Caco-2 (cell line): ENCODE results near the gene CXXC4. TPM values are rescaled to one million over a fixed set of nuclear protein-coding genes. Genes with fewer than 3 reads are reported as not detected.
A peak's percentile ranks its signal among the peaks of the same experiment; 100 is the strongest.

Source experiments
- BruUV-seq: library from RNA; stranded (reverse); fragments of 400-500 nt; replicated peaks from 2 replicates; lab custom pipeline; 2021; lab: Mats Ljungman, UMichigan
- CTCF ChIA-PET: fragments of 300-600 bp; sonication (Branson Sonifier 250); formaldehyde crosslinking; loops from one replicate; lab custom pipeline; 2022; ENCODE audit warnings: antibody characterized with exemption; lab: Charles Lee
- POLR2A ChIA-PET: fragments of 300-600 bp; sonication (Branson Sonifier 250); formaldehyde crosslinking; loops from one replicate; lab custom pipeline; 2022; ENCODE audit warnings: antibody characterized with exemption; lab: Charles Lee
- DNase-seq, 2 experiments: peaks; one replicate each; pipeline versions ENCODE4 v3.0.0 to v3.0.0-alpha.2; 2020 to 2022
- H3K27me3 ChIP-seq: replicated peaks from 2 replicates; pipeline ENCODE4 v1.6.0; 2011; ENCODE audit warnings: low read length; ENCODE audit not compliant: control insufficient read depth, insufficient read depth
- H3K36me3 ChIP-seq: 2 replicates; pipeline ENCODE4 v1.5.1; 2011; ENCODE audit warnings: low read length; ENCODE audit not compliant: control insufficient read depth, insufficient read depth
- H3K4me1 ChIP-seq: fragments of 250-450 bp; sonication (Bioruptor Pico); 2 replicates; pipeline ENCODE4 v1.5.1; 2020; ENCODE audit warnings: mild to moderate bottlenecking
- H3K4me3 ChIP-seq: 2 replicates; pipeline ENCODE4 v1.5.1; 2011; ENCODE audit warnings: low read depth, mild to moderate bottlenecking, control low read depth, low read length
- H3K9me3 ChIP-seq: fragments of 250-450 bp; sonication (Bioruptor Pico); 2 replicates; pipeline ENCODE4 v1.5.1; 2020; ENCODE audit warnings: mild to moderate bottlenecking, moderate library complexity
- H3K27ac Mint-ChIP-seq: one replicate; pipeline ENCODE4 v1.8.0; 2022; ENCODE audit warnings: mixed read lengths; ENCODE audit not compliant: unreplicated experiment
- H3K27me3 Mint-ChIP-seq: one replicate; pipeline ENCODE4 v1.8.0; 2022; ENCODE audit warnings: mixed read lengths; ENCODE audit not compliant: insufficient read depth, unreplicated experiment
- H3K36me3 Mint-ChIP-seq: one replicate; pipeline ENCODE4 v1.8.0; 2022; ENCODE audit warnings: mild to moderate bottlenecking, mixed read lengths; ENCODE audit not compliant: insufficient read depth, unreplicated experiment
- H3K4me1 Mint-ChIP-seq: one replicate; pipeline ENCODE4 v1.8.0; 2022; ENCODE audit warnings: low read depth, mixed read lengths; ENCODE audit not compliant: unreplicated experiment
- H3K4me3 Mint-ChIP-seq: one replicate; pipeline ENCODE4 v1.8.0; 2022; ENCODE audit warnings: mild to moderate bottlenecking, moderate library complexity, mixed read lengths; ENCODE audit not compliant: unreplicated experiment
- H3K9me3 Mint-ChIP-seq: one replicate; pipeline ENCODE4 v1.8.0; 2022; ENCODE audit warnings: mixed read lengths; ENCODE audit not compliant: unreplicated experiment
- CTCF ChIP-seq, 2 experiments: fragments of 200-600 bp in 1 of 2; IDR thresholded peaks; 1 replicate in 1 of 2; 2 replicates in 1 of 2; pipeline versions ENCODE4 v1.5.1 to v1.8.0; 2011 to 2022; ENCODE audit warnings: antibody characterized with exemption in 1 of 2, control low read depth in 1 of 2, inconsistent platforms in 1 of 2, low read depth in 1 of 2, low read length in 1 of 2, mild to moderate bottlenecking in 1 of 2, moderate library complexity in 1 of 2; ENCODE audit not compliant: insufficient read depth in 1 of 2, severe bottlenecking in 1 of 2, unreplicated experiment in 1 of 2
- intact Hi-C: fragments of 100-400 bp; cut with micrococcal nuclease; formaldehyde crosslinking; loops from one replicate; pipeline ENCODE4 v1.10.0; 2022; ENCODE audit not compliant: unreplicated experiment
- total RNA-seq: library from RNA; stranded (reverse); gene quantifications from 2 replicates; pipeline ENCODE4 v1.2.3, GENCODE V29; 2022

The CXXC4 gene
- total RNA-seq, 1 experiment from 2014 or later = 2.9 TPM

- Histone ChIP-seq H3K36me3 (no peaks in the 10 kb centered on the region), H3K9me3 (no peaks in the 10 kb centered on the region), H3K4me1 (peaks cover 15% of the 10 kb centered on the region), H3K27me3 (no peaks in the 10 kb centered on the region; the same call in 1 of the 2 replicates), H3K4me3 (peak overlapping the region; percentile 57)
- DNase-seq = peak; percentile 40 to 57
- Mint-ChIP-seq H3K4me1 (peaks cover 6% of the 10 kb centered on the region), H3K27me3 (no peaks in the 10 kb centered on the region), H3K36me3 (peaks cover 13% of the 10 kb centered on the region), H3K9me3 (no peaks in the 10 kb centered on the region), H3K27ac (no peak overlapping the region), H3K4me3 (peak overlapping the region; percentile 80)
- ChIA-PET CTCF (no interaction called here), POLR2A (no interaction called here)
- BruUV-seq = no TSS peak
- intact Hi-C loops = no loop called here
- TF ChIP-seq CTCF (IDR thresholded peaks at IDR 0.05; ENCODE audit: insufficient read depth in 1 of 2, low read depth in 1 of 2, low read length in 1 of 2, severe bottlenecking in 1 of 2, unreplicated experiment in 1 of 2) = peak in 1 of 2 experiments; percentile 6
Observed at GRCh38 chr4:104491481-104492182, 3.1 kb downstream of the CXXC4 start.

GRCh38 chr4:104490770-104491480 is 3.8 kb downstream of the CXXC4 start:
- no TSS peak for BruUV-seq
- Histone ChIP-seq H3K4me1 (peaks cover 15% of the 10 kb centered on the region), H3K4me3 (peak overlapping the region; percentile 64), H3K27me3 (no peaks in the 10 kb centered on the region; the same call in 1 of the 2 replicates), H3K36me3 (no peaks in the 10 kb centered on the region), H3K9me3 (no peaks in the 10 kb centered on the region)
- ChIA-PET CTCF (no interaction called here), POLR2A (no interaction called here)
- Mint-ChIP-seq H3K4me1 (peaks cover 6% of the 10 kb centered on the region), H3K27me3 (no peaks in the 10 kb centered on the region), H3K27ac (no peak overlapping the region), H3K9me3 (no peaks in the 10 kb centered on the region), H3K4me3 (peak overlapping the region; percentile 80), H3K36me3 (peaks cover 13% of the 10 kb centered on the region)
- peak; percentile 40 to 43 for DNase-seq
- intact Hi-C loops = no loop called here
- TF ChIP-seq CTCF (IDR thresholded peaks at IDR 0.05; ENCODE audit: insufficient read depth in 1 of 2, low read depth in 1 of 2, low read length in 1 of 2, severe bottlenecking in 1 of 2, unreplicated experiment in 1 of 2) = no peak

GRCh38 chr4:104490096-104490769 is 4.5 kb downstream of the CXXC4 start:
- Mint-ChIP-seq H3K4me1 (peaks cover 6% of the 10 kb centered on the region), H3K36me3 (peaks cover 7% of the 10 kb centered on the region), H3K27ac (no peak overlapping the region), H3K4me3 (peak overlapping the region; percentile 80), H3K27me3 (no peaks in the 10 kb centered on the region), H3K9me3 (no peaks in the 10 kb centered on the region)
- DNase-seq = no peak
- intact Hi-C loops = no loop called here
- Histone ChIP-seq H3K4me1 (peaks cover 19% of the 10 kb centered on the region), H3K27me3 (no peaks in the 10 kb centered on the region; the same call in 1 of the 2 replicates), H3K9me3 (no peaks in the 10 kb centered on the region), H3K36me3 (no peaks in the 10 kb centered on the region), H3K4me3 (peak overlapping the region; percentile 64)
- POLR2A ChIA-PET = no interaction called here
- no peak for TF ChIP-seq CTCF (IDR thresholded peaks at IDR 0.05; ENCODE audit: insufficient read depth in 1 of 2, low read depth in 1 of 2, low read length in 1 of 2, severe bottlenecking in 1 of 2, unreplicated experiment in 1 of 2)
- CTCF ChIA-PET = no interaction called here
- BruUV-seq = no TSS peak
